Brain pericyte (primary cell): Measurements from ENCODE around the gene AIG1.
A peak's percentile ranks its signal among the peaks of the same experiment; 100 is the strongest.
"Not testable (repeated sequence)": the region's sequence is repeated elsewhere in the genome, so short reads cannot be mapped to it uniquely, and the experiment has no call there.

Source experiments
- DNase-seq: peaks from one replicate; pipeline ENCODE4 v3.0.0-alpha.2; 2012; ENCODE audit warnings: low read depth, low spot score

AIG1 gene

DNA sequence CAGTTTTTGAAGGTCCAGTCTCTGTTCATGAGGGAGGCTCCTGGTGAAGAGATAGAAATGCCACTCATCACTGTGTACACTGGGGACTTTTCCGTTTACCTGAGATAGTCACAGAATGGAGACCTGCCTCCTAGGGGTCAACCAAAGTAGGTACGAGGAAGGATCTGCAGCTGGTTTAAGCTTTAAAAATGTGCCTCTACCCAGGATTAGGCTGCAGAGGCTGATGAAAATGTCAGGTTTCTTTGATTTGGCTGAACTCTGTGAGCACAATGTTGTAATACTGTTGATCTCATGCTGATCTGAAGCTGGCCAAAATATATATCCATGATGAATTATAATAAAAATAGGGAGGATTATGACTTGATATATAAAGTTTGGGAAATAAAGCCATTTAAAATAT lies 207.1 kb downstream of the AIG1 start:
- DNase-seq, result no peak

DNA sequence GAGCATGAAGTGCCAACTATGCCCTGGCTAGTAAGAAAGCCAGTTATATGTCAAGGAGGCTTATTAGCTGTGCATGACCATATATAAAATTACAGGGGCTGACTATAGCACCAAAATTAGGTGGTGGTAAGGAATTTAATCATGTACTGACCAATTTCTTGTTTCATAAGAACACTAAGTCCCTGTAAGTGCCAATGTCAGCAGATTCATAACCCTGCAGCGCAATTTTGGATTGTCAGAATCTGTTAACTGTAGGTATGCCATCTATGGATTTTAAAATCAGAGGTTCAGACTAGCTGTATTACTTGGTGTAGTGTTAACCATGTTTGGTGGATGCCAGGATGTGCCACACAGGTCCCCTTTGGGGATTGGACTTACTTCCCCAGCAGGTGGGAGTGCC lies 207.8 kb downstream of the AIG1 start:
- no peak for DNase-seq

DNA sequence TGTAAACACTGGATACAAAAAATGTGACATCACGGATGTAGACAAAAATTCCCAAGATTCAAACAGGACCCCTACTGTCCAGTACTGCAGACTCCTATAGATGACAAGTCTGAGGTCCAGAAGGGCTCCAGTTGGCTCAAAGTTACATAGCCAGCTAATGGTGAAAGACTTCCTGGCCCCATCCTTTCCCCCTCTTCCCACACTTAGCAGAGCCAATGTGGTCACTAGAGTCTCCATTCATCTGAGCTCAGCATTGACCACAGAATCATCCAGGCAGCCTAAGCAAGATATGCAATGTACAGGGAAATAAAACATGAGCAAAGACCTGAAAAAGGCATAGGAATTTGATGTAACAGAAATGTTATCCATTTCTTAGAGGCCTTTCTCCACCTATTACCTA lies 209.3 kb downstream of the AIG1 start:
- DNase-seq, result no peak

DNA sequence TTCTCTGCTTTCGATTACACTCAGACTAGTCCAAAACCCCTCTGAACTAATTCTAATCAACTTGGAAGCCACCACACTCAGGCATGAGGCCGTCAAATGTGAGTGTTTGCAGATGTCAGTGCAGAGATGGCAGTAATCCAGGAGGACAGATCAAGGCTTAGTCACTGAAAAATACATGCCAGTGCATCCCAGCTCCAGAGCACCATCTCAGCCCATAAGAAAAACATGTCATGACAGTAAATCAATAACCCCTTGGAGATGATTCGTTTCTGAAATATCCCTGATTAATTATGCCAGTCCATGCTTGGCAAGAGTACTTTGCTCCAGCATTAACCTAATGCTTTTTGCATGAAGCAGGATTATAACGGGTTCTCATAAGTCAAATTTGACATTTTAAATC lies 210.3 kb downstream of the AIG1 start:
- peak; percentile 22 for DNase-seq

DNA sequence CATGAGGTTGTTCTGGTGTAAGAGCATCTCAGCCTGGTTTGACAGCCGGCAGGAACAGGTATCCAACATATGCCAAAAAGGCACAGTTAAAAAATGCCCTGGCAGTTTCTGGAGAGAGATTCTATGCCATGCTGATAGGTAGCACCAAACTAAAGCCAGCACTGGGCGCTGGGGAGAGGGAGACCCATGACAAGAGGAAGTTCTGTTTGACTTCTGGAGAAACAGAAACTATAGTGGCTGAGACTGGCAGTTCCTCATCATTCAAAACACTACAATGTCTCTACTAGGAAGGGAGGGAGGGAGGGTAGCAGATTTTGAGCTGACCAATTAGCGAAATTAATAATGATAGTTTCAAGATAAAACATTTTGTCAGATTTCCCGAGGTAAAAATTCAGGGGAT lies 215.7 kb downstream of the AIG1 start:
- DNase-seq, result no peak

DNA sequence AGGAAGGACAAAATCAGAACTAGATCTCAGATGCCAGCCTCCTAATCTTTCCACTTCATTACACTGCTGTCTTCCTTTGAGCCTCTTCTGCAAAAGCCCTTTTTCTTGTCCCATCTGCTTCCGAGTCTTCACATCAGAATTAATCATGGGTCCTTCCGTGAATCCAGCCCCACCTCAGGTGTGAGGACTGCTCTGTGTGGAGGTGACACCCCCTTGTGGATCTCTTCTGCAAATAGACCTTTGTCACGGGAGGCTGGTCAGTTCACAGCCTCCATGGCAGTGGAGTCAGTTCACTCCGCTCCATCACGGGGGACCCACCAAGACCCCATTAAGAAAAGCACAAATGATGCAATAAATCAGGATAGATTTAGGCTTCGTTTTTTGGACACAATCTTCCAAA lies 218.7 kb downstream of the AIG1 start:
- no peak for DNase-seq

DNA sequence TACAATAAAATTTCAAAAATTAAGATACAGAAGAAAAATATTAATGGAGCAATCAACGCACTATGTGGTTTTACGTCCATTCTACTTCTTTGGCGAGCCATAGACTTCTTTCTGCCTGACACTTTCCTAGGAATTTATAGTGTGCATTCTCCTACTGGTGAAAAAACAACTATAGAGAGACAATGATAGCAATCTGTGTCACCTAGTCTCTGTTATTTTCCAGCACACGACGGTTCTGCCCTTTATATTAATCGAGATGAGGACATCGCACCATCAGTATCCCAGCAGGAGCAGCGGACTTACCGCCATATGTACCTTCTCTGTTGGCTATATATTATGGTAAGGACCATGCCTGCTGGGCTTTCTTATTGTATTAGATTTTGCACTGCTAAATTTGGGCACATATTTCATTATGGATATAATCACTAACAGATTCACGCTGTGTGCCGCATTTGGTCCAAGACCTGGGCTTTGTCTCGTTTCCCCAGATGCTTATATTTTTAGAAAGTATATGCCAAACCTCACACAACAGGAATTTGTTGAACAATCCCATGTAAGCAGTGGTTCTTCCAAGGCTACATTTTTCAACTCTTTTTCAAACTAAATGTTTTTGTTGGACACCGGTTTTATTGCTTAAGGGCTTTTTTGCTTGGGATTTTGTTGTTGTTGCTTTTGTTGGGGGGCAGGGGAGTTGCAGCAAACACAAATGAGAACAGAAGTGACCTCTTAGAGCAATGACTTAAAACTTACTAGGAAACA lies 223.4 kb downstream of the AIG1 start:
- peak; percentile 36 for DNase-seq

DNA sequence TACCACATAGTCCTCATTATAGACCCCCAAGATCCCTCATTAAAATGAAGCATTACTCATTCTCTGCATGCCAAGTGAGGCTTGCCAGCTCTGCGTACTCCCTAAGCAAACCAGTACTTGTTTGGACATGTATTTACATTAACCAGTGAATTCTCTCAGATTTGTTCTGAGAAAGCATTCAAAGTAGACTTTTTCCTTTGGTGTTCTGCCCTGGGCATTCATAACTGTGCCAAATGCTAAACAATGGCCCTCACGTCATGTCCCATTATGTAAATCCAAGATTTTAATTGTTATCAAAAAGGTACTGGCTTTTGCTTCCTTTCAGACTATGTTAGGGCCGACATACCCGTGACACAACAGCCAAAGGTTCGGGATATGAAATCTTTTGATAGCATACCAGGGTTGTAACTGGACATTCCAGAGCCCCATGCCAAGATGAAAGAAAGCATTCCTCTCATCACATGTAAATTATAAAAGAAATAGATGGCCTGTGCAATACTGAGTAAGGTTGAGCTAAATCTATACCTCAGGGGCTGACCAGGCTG lies 225.6 kb downstream of the AIG1 start:
- no peak for DNase-seq

DNA sequence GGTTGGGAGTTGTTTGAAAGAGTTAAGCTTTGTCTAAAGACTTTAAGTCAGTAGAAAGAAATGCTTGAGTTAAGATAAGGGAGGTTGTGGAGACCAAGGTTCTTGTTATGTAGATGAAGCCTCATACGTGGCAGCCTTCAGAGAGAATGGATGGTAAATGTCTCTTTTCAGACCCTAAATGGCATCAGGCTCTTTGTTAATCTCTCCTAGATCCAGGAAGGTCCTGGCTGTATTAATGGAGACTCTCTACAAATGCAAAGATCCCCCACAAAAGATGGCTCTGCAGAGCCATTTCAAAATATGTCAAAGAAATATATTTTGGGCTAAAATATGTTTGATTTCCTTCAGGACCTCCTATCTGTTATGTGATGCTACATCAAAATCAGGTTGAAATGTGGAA lies 228.2 kb downstream of the AIG1 start:
- DNase-seq, result no peak

DNA sequence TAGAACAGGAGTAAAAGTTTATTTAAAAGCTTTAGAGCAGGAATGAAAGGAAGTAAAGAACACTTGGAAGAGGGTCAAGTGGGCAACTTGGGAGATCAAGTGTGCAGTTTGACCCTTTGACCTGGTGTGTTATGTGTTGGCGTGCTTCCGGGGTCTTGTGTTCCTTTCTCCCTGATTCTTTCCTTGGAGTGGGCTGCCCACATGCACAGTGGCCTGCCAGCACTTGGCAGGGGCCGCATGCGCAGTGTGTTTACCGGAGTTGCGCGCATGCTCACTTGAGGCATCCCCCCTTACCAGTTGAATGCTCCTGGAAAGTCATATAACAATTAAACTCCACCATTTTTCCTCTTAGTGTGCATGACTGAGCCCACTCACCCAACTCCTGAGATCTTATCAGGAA lies 229.5 kb downstream of the AIG1 start:
- DNase-seq, result no peak

DNA sequence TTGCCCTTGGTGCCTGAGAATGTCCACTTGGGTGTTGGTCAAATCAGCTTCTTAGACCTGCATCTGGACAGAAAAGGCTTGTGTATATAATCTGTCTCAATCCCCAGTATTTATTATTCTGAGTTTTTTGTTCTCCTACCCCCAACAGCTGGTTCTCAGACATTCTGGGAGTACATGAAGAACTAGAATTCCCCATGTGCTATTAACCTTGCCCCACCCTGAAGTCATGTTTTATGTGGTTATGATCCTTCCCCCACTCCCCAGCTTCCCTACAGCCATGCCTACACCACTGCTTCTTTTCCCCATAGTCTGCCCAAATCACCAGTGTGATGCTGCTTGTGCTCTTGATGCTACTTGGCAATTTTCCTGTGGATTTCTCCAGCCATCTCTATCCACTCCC lies 232.8 kb downstream of the AIG1 start:
- DNase-seq, result no peak

DNA sequence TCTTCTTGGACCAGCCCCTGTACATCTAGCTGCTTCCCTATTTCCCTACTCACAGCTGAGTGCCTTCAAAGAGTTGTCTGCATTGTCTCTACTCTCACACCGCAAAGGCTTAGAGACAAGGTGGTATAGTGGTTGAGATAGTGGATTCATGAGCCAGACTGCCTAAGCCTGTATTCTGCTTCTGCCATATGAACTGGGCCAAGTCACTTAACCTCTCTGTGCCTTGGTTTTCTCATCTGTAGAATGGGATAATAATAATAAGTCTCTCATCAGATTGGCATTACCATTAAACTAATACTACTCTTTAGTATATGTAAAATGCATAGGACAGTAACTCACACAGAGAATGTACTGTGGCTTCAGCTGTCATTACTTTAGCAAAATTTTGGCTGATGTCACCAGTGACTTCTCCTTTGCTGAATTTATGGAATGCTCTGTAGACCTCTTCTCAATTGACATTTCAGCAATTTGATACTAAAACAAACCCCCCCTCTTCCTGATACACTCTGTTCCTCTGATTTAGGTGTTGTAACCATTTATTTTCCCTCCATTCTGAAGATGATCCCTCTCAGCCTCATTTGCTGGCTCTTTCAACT lies 233.7 kb downstream of the AIG1 start:
- no peak for DNase-seq

DNA sequence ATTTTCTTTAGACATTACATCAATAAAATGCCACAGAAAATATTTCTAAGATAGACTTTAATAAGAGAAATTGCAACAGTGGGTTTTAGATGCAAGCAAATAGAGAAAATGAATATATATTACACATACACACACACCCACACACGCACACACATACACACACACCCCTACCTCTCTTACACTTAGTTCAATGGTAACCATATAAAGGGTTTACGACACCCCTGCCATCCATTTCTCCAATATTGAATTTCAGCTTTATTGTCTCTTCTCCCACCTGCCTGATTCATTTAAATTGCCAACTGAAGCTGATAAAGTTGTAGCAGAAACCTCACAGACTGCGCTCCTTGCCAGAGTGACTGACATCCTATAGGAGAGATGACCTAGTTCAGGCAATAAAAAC lies 235.2 kb downstream of the AIG1 start:
- no peak for DNase-seq

DNA sequence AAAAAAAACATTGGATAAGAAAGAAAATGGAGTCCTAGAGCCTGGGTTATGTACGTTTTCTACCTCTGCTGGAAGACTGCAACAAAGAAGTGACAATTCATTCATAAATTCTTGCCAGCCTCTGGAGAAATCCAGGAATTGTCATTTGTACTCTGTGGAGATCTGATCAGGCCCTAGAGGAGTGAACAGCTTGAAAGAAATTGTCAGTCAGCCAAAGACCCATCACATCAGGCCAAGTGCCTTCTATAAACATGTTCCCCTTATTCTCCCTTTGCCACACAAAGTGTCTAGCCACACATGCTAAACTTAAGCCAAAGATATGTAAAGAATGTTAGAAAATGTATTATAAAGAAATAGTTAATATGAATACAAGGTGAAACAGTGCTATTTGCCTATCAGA lies 237.4 kb downstream of the AIG1 start:
- no peak for DNase-seq

DNA sequence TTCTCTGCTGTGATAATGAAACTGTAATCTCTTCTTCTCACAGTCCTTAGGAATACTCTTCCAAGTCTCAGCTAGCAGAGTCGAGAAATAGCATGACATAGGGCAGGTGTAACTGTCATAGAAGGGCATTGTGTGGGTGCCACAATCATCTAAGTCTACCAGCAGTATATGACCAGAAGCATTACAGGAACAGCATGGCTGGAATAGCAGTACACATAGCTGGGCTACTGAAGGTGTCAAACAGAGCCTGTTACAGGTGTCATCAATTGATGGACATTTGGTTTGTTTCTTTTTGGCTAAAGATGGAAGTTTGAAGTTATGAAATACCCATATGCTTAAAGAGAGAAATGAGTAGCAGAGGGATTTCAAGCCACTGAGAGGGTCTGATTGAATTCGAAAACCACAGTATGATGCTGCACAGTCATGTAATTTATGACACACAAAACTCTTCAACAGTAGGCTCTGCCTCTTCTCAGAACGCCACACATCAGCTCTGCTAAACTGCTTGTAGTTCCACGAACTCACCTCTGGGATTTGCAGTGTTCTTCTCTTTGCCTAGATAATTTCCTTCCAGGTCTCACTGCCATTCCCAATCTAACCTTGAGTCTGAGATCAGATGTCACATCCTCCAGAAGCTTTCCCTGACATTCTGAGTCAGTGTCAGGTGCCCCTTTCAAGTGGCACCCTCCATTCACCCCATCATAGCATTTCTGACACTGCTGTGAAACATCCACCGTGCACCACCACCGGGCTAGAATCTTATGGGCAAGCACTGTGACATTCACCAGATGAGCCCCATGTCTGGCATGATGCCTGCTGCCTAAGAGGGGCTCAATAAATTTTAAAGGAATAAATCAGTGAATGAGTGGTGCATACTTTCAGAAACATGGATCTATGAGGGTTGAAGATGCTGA lies 238.8 kb downstream of the AIG1 start:
- DNase-seq, result no peak

DNA sequence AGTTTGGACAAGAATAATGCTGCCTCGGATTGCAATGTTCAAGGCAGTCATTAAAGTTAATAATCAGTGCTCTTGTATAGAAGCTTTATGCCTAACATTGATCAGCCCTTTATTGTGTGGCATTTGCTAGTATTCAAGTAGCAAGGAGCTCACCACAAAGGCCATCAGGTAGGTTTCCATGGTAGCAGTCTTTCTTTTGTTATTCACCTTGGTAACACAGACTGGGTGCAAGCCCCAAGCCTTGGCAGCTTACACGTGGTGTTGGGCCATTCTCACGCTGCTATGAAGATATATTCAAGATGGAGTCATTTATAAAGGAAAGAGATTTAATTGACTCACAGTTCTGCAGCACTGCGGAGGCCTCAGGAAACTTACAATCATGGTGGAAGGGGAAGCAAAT lies 240.5 kb downstream of the AIG1 start:
- no peak for DNase-seq

DNA sequence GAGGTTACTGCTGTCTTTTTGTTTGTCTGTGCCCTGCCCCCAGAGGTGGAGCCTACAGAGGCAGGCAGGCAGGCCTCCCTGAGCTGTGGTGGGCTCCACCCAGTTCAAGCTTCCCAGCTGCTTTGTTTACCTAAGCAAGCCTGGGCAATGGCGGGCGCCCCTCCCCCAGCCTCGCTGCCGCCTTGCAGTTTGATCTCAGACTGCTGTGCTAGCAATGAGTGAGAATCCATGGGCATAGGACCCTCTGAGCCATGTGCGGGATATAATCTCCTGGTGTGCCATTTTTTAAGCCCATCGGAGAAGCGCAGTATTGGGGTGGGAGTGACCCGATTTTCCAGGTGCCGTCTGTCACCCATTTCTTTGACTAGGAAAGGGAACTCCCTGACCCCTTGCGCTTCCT lies 247.1 kb downstream of the AIG1 start:
- DNase-seq, result not testable (repeated sequence)

DNA sequence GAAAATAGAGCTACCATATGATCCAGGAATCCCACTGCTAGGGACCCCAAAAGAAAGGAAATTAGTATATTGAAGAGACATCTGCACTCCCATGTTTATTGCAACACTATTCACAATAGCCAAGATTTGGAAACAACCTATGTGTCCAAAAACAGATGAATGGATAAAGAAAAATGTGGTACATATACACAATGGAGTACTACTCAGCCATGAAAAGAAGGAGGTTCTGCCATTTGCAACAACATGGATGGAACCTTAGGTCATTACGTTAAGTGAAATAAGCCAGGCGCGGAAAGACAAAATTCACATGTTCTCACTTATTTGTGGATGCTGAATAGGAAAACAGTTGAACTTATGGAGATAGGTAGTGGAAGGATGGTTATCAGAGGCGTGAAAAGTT lies 252.5 kb downstream of the AIG1 start:
- no peak for DNase-seq

DNA sequence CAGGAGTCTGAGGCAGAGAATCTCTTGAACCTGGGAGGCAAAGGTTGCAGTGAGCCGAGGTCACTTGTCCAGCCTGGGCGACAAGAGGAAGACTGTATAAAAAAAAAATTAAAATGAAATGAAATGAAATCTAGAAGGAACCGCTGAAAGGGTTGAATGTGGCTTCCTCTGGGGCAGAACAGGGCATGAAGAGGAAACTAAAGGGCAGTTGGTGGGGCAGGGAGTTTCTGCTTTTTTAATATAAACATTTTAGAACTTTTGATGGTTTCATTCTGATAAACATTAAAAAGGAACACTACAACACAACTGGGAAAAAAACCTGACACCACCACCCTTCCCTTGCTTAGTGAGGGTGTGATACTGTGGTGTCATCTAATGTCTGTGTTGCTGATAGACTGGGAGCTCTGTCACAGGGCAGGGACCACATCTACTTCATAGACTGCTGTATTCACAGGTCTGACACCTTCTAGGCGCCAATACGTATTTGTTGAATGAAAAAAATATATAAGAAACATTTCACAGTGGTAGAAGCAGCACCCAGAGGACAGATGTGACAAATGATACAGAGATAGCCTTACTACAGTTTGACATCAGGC lies 260.9 kb downstream of the AIG1 start:
- DNase-seq, result no peak

DNA sequence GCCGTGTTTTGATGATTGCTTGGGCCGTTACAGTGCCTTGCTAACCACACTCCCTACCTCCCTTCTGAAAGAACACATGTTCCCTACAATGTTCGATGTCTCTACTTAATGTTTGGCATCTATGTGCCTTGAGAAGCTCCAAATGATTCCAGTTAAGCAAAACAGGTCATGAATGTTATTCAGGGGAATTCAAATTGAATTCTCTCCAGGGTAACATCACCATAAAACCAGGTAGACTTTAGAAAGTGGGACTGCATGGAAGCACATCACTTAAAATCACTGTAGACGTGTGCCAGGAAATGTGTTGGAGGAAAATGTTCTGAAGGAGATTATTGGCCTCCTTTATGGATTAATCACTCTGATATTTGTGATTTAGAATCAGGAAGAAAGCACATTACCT lies 261.7 kb downstream of the AIG1 start:
- no peak for DNase-seq

DNA sequence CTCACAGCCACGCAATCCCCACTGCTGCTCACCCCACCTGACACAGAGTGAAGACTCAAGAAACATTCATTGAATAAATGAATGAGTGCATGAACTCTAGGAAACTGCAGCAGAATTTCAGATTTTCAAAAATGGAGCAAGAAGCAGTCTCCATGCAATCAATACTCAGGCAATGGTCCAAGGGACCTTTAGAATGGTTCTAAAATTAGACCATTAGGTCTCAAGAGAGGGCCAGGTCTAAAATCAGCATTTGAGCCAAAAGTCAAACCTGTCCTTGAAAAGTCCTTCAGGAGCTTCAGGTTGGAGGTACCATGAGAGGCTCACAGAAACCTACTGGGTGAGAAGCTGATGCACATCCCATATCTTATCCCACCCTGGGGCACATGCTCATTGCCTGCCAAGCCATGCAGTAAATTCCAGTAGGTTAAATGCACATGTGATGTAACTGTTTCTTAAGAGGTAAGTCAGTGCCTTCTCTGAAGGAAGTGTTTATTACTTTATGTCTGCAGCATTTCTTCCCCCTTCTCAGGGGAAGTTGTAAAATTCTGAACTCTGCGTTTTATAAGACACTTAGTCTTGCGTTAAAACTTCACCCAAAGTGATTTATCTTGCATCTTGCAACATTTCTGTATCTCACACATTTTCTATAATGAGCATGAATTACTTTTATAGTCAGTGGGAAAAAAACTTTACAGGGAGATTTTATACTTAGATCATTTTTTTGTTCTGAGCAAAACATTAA lies 263.2 kb downstream of the AIG1 start:
- DNase-seq, result no peak
